Left lung (tissue), 10 donors: ENCODE measurements around the gene MON2. TPM values are rescaled to one million over a fixed set of nuclear protein-coding genes. Genes with fewer than 3 reads are reported as not detected.

ENCODE experiments used
- ATAC-seq: fragments of 200-7000 bp; cut with Tn5 transposase; one replicate; pipeline ENCODE4 v1.9.1; 2020; ENCODE audit warnings: moderate library complexity
- DNase-seq, 4 donors: peaks; one replicate each; pipeline ENCODE4 v3.0.0-alpha.2; 2013 to 2020
- H3K27ac ChIP-seq, 2 donors: fragments of 200-600 bp; sonication (generic) in 1 of 2; one replicate each; pipeline versions ENCODE4 v1.5.0 to v1.8.0; 2020 to 2021
- H3K27me3 ChIP-seq, 2 donors: fragments of 200-600 bp; sonication (generic) in 1 of 2; one replicate each; pipeline versions ENCODE4 v1.5.0 to v1.8.0; 2020 to 2021
- H3K36me3 ChIP-seq, 2 donors: fragments of 200-600 bp; sonication (generic) in 1 of 2; one replicate each; pipeline versions ENCODE4 v1.5.0 to v1.8.0; 2020 to 2021
- H3K4me1 ChIP-seq, 2 donors: fragments of 200-600 bp; one replicate each; pipeline ENCODE4 v1.8.0; 2021
- H3K4me3 ChIP-seq, 2 donors: fragments of 200-600 bp; sonication (generic) in 1 of 2; one replicate each; pipeline versions ENCODE4 v1.5.0 to v1.8.0; 2020 to 2021; ENCODE audit warnings: mild to moderate bottlenecking in 1 of 2
- H3K9me3 ChIP-seq, 2 donors: fragments of 200-600 bp; sonication (generic) in 1 of 2; one replicate each; pipeline versions ENCODE4 v1.5.0 to v1.8.0; 2020 to 2021
- intact Hi-C, 2 donors: fragments of 100-400 bp; cut with DNase I; formaldehyde crosslinking; loops; one replicate each; pipeline versions ENCODE4 v1.11.2 to v1.14.2; 2022
- polyA plus RNA-seq, 6 donors: library from polyadenylated mRNA; unstranded; fragments of 120-200 nt; gene quantifications; one replicate each; pipeline ENCODE4 v1.2.1, GENCODE V29; 2013; ENCODE audit not compliant: insufficient read length in 6 of 6
- total RNA-seq, 2 donors: library from RNA; stranded (reverse); fragmentation: NEBNext Ultra II Directional; extraction: Animal tissue kit (Norgen Biotek cat#: 25700); gene quantifications; one replicate each; pipeline ENCODE4 v1.2.1, GENCODE V29; 2021
- TF ChIP-seq, protein P1 (sequence below), 2 donors: fragments of 200-600 bp; sonication (generic) in 1 of 2; IDR thresholded peaks; one replicate each; pipeline versions ENCODE4 v1.5.0 to v1.8.0; 2021; ENCODE audit warnings: antibody characterized with exemption in 2 of 2
- donor health status: DM: no; HTN: yes; CAD: no.
- donor health status: DM: no; HTN: no; CAD: no.

The MON2 gene
- total and polyA plus RNA-seq, 8 donors, result 48.5 to 96.2 (median 79.2) TPM

DNA sequence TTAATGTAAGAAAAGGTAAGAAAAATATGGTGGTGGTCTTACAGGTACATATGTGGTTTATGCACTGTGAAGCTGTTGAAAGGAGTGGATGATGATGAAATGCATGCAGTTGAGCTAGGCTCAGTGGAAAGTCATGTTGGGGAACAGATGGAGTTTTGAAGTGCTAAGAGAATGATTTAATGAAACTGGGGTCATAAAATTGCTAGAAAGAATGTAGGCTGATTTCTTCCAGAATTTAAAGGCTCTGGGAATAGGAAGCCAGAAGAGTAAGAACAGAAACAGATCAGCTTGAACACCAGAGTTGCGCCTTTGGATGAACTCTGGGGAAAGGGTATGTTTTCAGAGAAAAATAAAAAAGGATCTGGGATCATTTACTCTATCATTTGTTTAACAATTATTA lies 146.5 kb downstream of the MON2 start:
- H3K36me3 ChIP-seq, result no peaks in the 10 kb centered on the region
- DNase-seq, result no peak

DNA sequence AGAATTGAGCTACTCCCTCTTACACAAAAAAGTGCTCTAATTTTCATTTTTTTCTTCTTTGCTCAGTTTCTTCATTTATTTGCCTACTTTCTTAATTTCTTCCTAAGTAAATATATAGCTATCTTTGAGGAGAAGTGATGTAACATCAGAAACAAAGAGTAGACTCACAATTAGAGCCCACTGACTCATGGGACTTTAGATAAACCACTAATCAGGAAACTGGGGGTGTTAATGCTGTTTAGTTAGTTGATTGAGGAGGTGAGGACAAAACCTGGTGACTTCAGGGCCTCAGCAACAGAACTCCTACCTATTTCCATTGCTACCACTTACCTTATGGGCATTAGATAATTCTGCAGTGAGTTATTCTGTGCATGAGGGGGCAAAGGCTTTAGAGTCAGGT lies 151.7 kb downstream of the MON2 start:
- Histone ChIP-seq H3K9me3 (no peaks in the 10 kb centered on the region), H3K27me3 (no peaks in the 10 kb centered on the region), H3K4me1 (no peaks in the 10 kb centered on the region), H3K27ac (no peak overlapping the region), H3K36me3 (no peaks in the 10 kb centered on the region), H3K4me3 (no peak overlapping the region)
- ATAC-seq (no peak), DNase-seq (no peak)
- intact Hi-C loops, result no loop called here
- TF ChIP-seq, protein P1, sequence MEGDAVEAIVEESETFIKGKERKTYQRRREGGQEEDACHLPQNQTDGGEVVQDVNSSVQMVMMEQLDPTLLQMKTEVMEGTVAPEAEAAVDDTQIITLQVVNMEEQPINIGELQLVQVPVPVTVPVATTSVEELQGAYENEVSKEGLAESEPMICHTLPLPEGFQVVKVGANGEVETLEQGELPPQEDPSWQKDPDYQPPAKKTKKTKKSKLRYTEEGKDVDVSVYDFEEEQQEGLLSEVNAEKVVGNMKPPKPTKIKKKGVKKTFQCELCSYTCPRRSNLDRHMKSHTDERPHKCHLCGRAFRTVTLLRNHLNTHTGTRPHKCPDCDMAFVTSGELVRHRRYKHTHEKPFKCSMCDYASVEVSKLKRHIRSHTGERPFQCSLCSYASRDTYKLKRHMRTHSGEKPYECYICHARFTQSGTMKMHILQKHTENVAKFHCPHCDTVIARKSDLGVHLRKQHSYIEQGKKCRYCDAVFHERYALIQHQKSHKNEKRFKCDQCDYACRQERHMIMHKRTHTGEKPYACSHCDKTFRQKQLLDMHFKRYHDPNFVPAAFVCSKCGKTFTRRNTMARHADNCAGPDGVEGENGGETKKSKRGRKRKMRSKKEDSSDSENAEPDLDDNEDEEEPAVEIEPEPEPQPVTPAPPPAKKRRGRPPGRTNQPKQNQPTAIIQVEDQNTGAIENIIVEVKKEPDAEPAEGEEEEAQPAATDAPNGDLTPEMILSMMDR (IDR thresholded peaks at IDR 0.05), result no peak

More for the DNA sequence above, 146.5 kb downstream of the MON2 start:
- Histone ChIP-seq H3K27ac (no peak overlapping the region), H3K4me1 (no peaks in the 10 kb centered on the region), H3K9me3 (no peaks in the 10 kb centered on the region), H3K27me3 (no peaks in the 10 kb centered on the region), H3K4me3 (no peak overlapping the region)
- TF ChIP-seq, protein P1 (IDR thresholded peaks at IDR 0.05), result no peak
- intact Hi-C loops, result no loop called here
- no peak for ATAC-seq

DNA sequence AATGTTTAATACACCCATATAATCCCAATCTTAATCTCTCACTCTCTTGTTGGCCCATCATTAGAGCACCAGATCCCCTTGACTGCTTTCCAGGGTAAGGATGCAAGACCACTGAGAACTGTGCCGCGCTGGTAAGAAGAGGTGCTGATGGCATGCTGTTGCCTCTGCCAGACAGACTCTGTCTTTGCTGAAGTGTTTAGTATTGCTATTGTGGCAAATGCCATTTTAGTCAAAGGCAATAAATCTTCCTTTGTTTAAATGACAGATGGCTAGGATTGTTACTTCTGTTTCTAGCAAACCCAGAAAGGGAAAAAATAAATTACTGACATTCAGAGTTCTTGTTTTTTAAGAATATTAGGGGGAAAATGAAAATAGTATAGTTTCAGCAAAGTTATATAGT lies 152.3 kb downstream of the MON2 start:
- H3K27ac ChIP-seq, result no peak overlapping the region
- TF ChIP-seq, protein P1 (IDR thresholded peaks at IDR 0.05), result no peak
- H3K27me3 ChIP-seq, result no peaks in the 10 kb centered on the region
- no peaks in the 10 kb centered on the region for H3K9me3 ChIP-seq
- H3K4me1 ChIP-seq, result no peaks in the 10 kb centered on the region
- intact Hi-C loops, result no loop called here
- H3K4me3 ChIP-seq, result no peak overlapping the region
- no peak for ATAC-seq
- no peaks in the 10 kb centered on the region for H3K36me3 ChIP-seq
- DNase-seq, result no peak

DNA sequence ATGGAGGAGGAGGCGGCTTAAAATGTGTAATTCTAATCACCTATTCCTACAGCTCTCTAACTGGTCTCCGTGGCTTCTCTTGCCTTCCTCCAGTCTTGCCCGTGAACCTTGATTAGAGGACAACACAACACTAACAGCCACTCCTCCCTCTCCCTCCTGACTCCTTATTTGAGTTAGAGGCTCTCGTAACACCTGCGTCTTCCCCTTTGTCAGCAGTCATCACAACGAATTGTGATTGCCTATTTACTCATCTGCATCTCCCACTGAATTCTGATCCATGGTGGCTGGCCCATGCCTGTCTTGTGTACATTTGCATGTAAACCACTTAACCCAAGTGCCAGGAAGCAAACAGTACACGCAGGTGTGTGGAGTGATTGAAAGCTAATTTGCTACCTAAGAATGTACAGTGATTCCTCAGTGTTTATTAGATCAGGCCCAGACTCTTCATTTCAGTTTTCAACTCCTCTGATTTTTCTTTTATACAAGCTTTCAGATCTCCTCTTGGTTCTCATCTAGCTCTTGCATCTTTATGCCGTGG lies 154.5 kb downstream of the MON2 start:
- ATAC-seq, result peak; percentile 63
- TF ChIP-seq, protein P1 (IDR thresholded peaks at IDR 0.05), result no peak

DNA sequence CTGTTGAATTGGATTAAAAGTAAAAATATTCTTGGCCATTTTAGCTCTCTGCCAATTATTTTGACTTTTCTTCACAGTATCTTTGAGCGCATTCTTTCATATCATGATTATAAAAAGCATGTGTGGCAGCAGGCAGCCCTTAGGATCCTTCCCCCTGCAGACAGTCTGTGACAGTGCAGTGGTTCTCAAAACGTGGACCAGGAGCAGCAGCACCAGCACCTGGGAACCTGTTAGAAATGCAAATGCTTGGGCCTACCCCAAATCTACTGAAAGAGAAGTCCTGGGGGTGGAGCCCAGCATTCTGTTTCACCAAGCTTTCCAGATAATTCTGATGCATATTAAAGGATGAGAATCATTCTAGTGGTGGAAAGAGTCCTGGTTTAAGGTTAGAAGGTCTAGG lies 155.6 kb downstream of the MON2 start:
- no peak for ATAC-seq
- H3K4me1 ChIP-seq, result peaks cover 0 to 7% of the 10 kb centered on the region in 2 donors
- intact Hi-C loops, result no loop called here
- H3K4me3 ChIP-seq, result no peak overlapping the region
- H3K27ac ChIP-seq, result no peak overlapping the region
- DNase-seq, result no peak
- H3K9me3 ChIP-seq, result no peaks in the 10 kb centered on the region
- no peaks in the 10 kb centered on the region for H3K27me3 ChIP-seq
- TF ChIP-seq, protein P1 (IDR thresholded peaks at IDR 0.05), result no peak
- H3K36me3 ChIP-seq, result no peaks in the 10 kb centered on the region

More for the DNA sequence above, 154.5 kb downstream of the MON2 start:
- Histone ChIP-seq H3K27ac (no peak overlapping the region), H3K4me1 (peaks cover 0 to 7% of the 10 kb centered on the region in 2 donors), H3K36me3 (no peaks in the 10 kb centered on the region), H3K9me3 (no peaks in the 10 kb centered on the region), H3K27me3 (no peaks in the 10 kb centered on the region), H3K4me3 (no peak overlapping the region)
- DNase-seq, result no peak
- intact Hi-C loops, result no loop called here
